GM18526 (cell line): Measurements from ENCODE around the gene NEK9.

Experiments used
- POLR2A ChIP-seq: IDR thresholded peaks from 3 replicates; pipeline ENCODE4 v1.6.1; 2011; ENCODE audit not compliant: insufficient read length; ENCODE audit errors: extremely low read depth

Gene NEK9

GRCh38 chr14:75127903-75128595 lies 1.2 kb upstream of the NEK9 start:
- TF ChIP-seq POLR2A = no peak

- no peak for TF ChIP-seq POLR2A
These were observed 715 bp downstream of the NEK9 start for GRCh38 chr14:75126121-75126544.

DNA sequence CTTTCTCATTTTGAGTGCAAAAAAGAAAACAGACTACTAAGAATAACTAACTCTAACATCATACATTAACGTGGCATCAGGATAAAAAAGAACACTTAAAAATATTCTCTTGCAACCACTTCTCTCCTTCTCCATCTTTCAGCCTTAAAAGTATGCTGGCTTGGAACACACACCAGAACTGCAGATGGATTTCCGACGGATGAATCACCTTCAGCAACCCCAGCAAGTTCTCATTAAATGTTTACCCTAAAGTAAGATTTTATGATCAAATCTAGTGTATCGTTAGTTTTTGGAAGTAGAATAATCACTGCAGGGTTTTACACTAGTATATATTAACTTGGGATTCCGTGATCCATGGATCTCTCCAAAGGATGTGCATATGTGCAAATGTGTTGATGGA lies 1.2 kb downstream of the NEK9 start:
- no peak for TF ChIP-seq POLR2A

- TF ChIP-seq POLR2A = no peak
These were observed 2.9 kb downstream of the NEK9 start for GRCh38 chr14:75123991-75124390.

GRCh38 chr14:75121552-75121951 lies 5.3 kb downstream of the NEK9 start:
- TF ChIP-seq POLR2A = no peak

- TF ChIP-seq POLR2A = no peak
These were observed 6.1 kb downstream of the NEK9 start for GRCh38 chr14:75120541-75121291.

DNA sequence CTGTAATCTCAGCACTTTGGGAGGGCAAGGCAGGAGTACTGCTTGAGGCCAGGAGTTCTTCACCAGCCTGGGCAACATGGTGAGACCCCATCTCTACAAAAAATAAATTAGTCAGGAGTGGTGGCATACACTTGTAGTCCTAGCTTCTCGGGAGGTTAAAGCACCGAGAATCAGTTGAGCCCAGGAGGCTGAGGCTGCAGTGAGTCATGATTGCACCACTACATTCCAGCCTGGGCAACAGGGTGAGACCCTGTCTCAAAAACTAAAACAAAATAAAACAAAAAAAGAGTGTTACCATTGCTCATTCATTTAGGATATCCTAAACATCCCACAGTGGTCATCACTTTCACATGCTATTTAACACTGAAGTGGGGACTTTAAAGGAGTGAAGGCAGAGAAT lies 7.8 kb downstream of the NEK9 start:
- TF ChIP-seq POLR2A = no peak

GRCh38 chr14:75113932-75114539 lies 12.8 kb downstream of the NEK9 start:
- no peak for TF ChIP-seq POLR2A

DNA sequence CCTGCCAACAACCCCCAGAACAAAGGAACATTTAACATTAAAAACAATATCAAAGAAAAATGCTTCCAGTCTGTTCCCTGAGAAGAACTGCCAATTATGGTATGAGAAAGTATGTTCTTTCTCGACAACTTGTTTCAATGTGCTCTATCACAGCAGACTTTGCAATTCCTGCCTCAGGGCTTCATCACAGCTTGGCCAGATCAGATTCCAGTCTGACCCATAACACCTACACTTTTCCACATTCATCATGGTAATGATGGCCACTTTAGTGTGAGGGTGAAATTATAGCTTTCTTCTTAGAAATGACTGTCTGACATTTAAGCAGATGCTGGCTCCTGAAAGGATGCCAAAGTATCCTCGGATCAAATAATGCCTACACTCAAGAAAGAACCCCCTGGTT lies 17.0 kb downstream of the NEK9 start:
- no peak for TF ChIP-seq POLR2A

DNA sequence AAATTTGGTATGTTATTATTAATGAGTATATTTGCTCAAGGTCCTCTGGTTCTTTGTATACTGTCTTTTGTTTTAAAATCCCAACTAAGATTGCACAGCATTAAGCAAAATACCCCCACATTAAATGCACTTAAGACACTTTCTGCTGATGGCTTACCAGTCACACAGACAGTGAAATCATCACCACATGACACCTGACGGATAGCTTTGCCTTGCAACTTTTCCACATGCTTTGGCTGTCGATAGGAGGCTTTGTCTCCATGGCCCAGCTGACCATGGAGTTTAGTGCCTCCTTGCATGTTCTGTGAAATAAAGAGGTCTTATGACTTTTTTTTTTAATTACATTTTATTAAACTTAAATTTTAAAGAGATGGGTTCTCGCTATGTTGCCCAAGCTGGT lies 19.7 kb downstream of the NEK9 start:
- no peak for TF ChIP-seq POLR2A

GRCh38 chr14:75101491-75101890 lies 25.4 kb downstream of the NEK9 start:
- no peak for TF ChIP-seq POLR2A

GRCh38 chr14:75098682-75099081 lies 28.2 kb downstream of the NEK9 start:
- no peak for TF ChIP-seq POLR2A

DNA sequence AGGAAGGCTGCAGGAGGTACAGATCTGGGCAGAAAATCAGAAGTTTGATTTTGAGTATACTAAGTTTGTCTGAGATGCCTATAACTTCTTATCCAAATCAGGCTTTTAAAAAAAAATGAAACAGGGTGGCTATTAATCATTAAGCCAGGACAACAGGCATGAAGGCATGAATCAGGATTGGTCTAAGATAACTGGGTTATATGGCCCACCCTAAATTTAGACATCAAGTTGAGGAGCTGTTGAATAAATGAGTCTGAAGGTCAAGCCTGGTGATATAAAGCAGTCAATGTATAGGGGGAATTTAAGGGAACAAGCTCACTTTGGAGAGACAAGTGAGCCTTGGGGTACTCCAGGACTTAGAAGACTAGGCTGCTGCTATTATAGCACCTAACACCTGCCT lies 28.6 kb downstream of the NEK9 start:
- no peak for TF ChIP-seq POLR2A

- TF ChIP-seq POLR2A = no peak
These were observed 29.9 kb downstream of the NEK9 start for GRCh38 chr14:75096959-75097358.

GRCh38 chr14:75095690-75096089 lies 31.2 kb downstream of the NEK9 start:
- TF ChIP-seq POLR2A = no peak

DNA sequence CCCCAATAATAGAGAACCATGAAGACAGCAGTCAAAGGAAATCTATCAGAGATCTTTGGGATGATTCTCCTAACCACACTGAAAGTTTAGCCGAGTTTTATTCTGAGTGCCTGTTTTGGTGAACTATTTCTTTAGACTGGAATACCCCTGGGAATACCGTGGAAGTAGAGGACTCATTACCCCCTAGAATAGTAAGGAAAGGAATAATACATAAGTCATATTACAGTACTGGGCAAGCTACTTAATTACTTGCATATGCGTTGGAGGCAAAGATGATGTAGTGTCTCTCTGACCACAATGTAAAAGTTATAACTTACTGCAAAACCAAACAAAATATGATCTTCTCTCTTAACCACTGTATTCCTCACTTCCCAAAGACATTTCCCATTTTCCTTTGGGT lies 32.0 kb downstream of the NEK9 start:
- TF ChIP-seq POLR2A = no peak
